ENCODE measurements around the gene PNPLA2. TPM values are rescaled to one million over a fixed set of nuclear protein-coding genes. Genes with fewer than 3 reads are reported as not detected.

PNPLA2 gene
- total and polyA plus RNA-seq, 2 donors (not counting 1 experiment from before 2014, with no cell fraction given) = 16.2 to 33.9 TPM

DNA sequence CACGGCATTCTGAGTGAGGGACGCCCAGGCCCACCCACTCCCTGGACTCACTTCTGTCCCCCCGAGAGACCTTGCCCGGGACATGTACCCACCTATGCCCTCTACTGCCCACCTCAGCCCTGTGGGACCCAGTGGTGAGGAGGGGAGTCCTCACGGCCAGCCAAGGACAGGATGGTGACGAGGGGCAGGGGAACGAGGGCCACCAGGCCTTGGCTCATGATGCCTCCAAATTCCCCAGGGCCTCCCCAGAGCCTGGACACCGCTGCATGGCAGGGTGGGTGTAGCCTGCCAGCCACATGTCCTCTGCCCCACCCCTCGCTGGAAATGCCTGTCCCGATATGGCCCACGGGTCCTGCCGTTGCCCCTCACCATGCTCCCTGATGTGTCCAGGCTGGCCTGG, 50.1 kb downstream of the PNPLA2 start:
- Histone ChIP-seq H3K4me2 (ENCODE audit: extremely low read depth, insufficient read depth, low read length) (no peak overlapping the region), H3K27me3 (ENCODE audit: control insufficient read depth, insufficient read depth, low read length) (no peaks in the 10 kb centered on the region), H3K4me1 (ENCODE audit: control insufficient read depth, extremely low read depth, insufficient read depth, low read length) (peaks cover 11% of the 10 kb centered on the region), H2AFZ (ENCODE audit: low read length) (no peak overlapping the region), H3K79me2 (ENCODE audit: control insufficient read depth, insufficient read depth, low read length) (no peaks in the 10 kb centered on the region), H3K4me3 (replicated peaks in 1 of 4; ENCODE audit: control extremely low read depth in 1 of 4, insufficient read depth in 1 of 4, low read depth in 3 of 4, low read length in 4 of 4) (no peak overlapping the region), H3K27ac (ENCODE audit: insufficient read depth, low read length) (no peak overlapping the region), H3K9ac (ENCODE audit: insufficient read depth, low read length) (no peak overlapping the region), H3K36me3 (ENCODE audit: control insufficient read depth, insufficient read depth, low read length) (peaks cover 13% of the 10 kb centered on the region), H3K9me3 (ENCODE audit: control insufficient read depth, insufficient read depth, low read depth, low read length) (no peaks in the 10 kb centered on the region), H4K20me1 (ENCODE audit: control insufficient read depth, extremely low read depth, insufficient read depth, low read length) (no peaks in the 10 kb centered on the region)
- no peak for TF ChIP-seq EZH2 (IDR thresholded peaks at IDR 0.05; ENCODE audit: low read length, missing control alignments)
- DNase-seq (ENCODE audit: low read depth in 2 of 2) = no peak

DNA sequence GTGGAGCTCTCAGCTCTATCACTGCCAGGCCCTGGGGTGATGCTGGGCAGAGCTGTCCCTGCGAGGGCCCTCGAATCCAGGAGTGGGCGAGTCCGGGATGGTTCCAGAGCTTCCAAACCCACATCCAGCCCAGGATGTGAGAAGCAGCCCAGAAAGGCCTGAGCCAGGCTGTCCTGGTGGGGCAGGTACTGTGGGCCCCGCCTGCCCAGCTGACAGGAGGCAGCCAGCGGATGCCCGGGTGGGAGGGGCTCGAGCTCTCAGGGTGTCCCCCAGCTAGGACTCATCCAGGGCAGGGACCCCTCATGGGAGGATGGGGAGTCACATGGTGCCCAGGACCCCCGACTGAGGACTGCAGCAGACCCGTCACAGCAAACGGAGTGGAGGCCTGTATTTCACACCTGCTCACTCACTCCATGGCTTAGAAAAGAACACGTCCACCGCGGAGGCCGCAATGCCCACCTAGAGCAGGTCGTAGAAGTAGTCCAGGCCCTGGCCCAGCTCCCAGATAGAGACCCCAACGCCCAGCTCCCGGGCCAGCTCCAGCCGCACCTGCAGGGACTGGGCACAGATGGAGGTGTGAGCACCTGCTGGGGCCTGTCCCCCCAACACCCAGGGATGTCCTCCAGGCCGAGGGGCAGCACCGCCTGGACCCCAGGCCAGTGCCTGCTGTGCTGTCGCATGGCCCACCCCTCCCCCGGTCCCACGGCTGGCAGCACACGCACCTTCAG, 50.8 kb downstream of the PNPLA2 start:
- no peak for DNase-seq (ENCODE audit: low read depth in 2 of 2)
- H3K9me3 ChIP-seq (ENCODE audit: control insufficient read depth, insufficient read depth, low read depth, low read length) = no peaks in the 10 kb centered on the region

DNA sequence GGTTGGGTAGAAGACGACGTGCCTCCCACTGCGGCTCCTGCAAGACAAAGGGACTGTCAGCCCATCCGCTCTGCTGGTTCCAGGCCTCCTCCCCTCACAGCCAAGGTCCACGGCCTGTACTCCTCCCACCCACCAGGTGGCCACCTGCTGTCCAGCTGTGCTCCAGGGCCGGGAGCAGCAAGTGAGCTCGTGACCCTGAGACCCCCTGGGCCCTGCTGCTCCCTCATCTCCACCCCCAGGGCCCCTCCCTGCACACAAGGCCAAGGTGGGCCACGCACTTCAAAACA, 51.4 kb downstream of the PNPLA2 start:
- no peaks in the 10 kb centered on the region for H3K79me2 ChIP-seq (ENCODE audit: control insufficient read depth, insufficient read depth, low read length)
- H2AFZ ChIP-seq (ENCODE audit: low read length) = no peak overlapping the region
- peaks cover 12% of the 10 kb centered on the region for H3K36me3 ChIP-seq (ENCODE audit: control insufficient read depth, insufficient read depth, low read length)
- H3K27ac ChIP-seq (ENCODE audit: insufficient read depth, low read length) = no peak overlapping the region
- H4K20me1 ChIP-seq (ENCODE audit: control insufficient read depth, extremely low read depth, insufficient read depth, low read length) = no peaks in the 10 kb centered on the region
- H3K9me3 ChIP-seq (ENCODE audit: control insufficient read depth, insufficient read depth, low read depth, low read length) = no peaks in the 10 kb centered on the region
- no peak for DNase-seq (ENCODE audit: low read depth in 2 of 2)
- peaks cover 11% of the 10 kb centered on the region for H3K4me1 ChIP-seq (ENCODE audit: control insufficient read depth, extremely low read depth, insufficient read depth, low read length)
- H3K4me2 ChIP-seq (ENCODE audit: extremely low read depth, insufficient read depth, low read length) = no peak overlapping the region
- TF ChIP-seq, protein P1, sequence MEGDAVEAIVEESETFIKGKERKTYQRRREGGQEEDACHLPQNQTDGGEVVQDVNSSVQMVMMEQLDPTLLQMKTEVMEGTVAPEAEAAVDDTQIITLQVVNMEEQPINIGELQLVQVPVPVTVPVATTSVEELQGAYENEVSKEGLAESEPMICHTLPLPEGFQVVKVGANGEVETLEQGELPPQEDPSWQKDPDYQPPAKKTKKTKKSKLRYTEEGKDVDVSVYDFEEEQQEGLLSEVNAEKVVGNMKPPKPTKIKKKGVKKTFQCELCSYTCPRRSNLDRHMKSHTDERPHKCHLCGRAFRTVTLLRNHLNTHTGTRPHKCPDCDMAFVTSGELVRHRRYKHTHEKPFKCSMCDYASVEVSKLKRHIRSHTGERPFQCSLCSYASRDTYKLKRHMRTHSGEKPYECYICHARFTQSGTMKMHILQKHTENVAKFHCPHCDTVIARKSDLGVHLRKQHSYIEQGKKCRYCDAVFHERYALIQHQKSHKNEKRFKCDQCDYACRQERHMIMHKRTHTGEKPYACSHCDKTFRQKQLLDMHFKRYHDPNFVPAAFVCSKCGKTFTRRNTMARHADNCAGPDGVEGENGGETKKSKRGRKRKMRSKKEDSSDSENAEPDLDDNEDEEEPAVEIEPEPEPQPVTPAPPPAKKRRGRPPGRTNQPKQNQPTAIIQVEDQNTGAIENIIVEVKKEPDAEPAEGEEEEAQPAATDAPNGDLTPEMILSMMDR (conservative IDR thresholded peaks at IDR 0.05 in 1 of 2, IDR thresholded peaks at IDR 0.05 in 1 of 2; ENCODE audit: low read depth in 1 of 2, low read length in 2 of 2) = no peak
- no peak for TF ChIP-seq EZH2 (IDR thresholded peaks at IDR 0.05; ENCODE audit: low read length, missing control alignments)
- H3K9ac ChIP-seq (ENCODE audit: insufficient read depth, low read length) = no peak overlapping the region
- H3K27me3 ChIP-seq (ENCODE audit: control insufficient read depth, insufficient read depth, low read length) = no peaks in the 10 kb centered on the region
- H3K4me3 ChIP-seq (replicated peaks in 1 of 4; ENCODE audit: control extremely low read depth in 1 of 4, insufficient read depth in 1 of 4, low read depth in 3 of 4, low read length in 4 of 4) = no peak overlapping the region

More for the DNA sequence above, 50.8 kb downstream of the PNPLA2 start:
- no peaks in the 10 kb centered on the region for H4K20me1 ChIP-seq (ENCODE audit: control insufficient read depth, extremely low read depth, insufficient read depth, low read length)
- no peak overlapping the region for H2AFZ ChIP-seq (ENCODE audit: low read length)
- H3K36me3 ChIP-seq (ENCODE audit: control insufficient read depth, insufficient read depth, low read length) = peaks cover 13% of the 10 kb centered on the region
- no peak overlapping the region for H3K4me3 ChIP-seq (replicated peaks in 1 of 4; ENCODE audit: control extremely low read depth in 1 of 4, insufficient read depth in 1 of 4, low read depth in 3 of 4, low read length in 4 of 4)
- no peak overlapping the region for H3K27ac ChIP-seq (ENCODE audit: insufficient read depth, low read length)
- no peak for TF ChIP-seq EZH2 (IDR thresholded peaks at IDR 0.05; ENCODE audit: low read length, missing control alignments)
- TF ChIP-seq, protein P1 (conservative IDR thresholded peaks at IDR 0.05 in 1 of 2, IDR thresholded peaks at IDR 0.05 in 1 of 2; ENCODE audit: low read depth in 1 of 2, low read length in 2 of 2) = no peak
- no peaks in the 10 kb centered on the region for H3K27me3 ChIP-seq (ENCODE audit: control insufficient read depth, insufficient read depth, low read length)
- H3K9ac ChIP-seq (ENCODE audit: insufficient read depth, low read length) = no peak overlapping the region
- no peak overlapping the region for H3K4me2 ChIP-seq (ENCODE audit: extremely low read depth, insufficient read depth, low read length)
- H3K79me2 ChIP-seq (ENCODE audit: control insufficient read depth, insufficient read depth, low read length) = no peaks in the 10 kb centered on the region
- peaks cover 11% of the 10 kb centered on the region for H3K4me1 ChIP-seq (ENCODE audit: control insufficient read depth, extremely low read depth, insufficient read depth, low read length)
